ENCODE measurements around the gene MARVELD1.
"Not testable (repeated sequence)": the region's sequence is repeated elsewhere in the genome, so short reads cannot be mapped to it uniquely, and the experiment has no call there.

MARVELD1 gene

GRCh38 chr10:97686301-97686961, 27.1 kb upstream of the MARVELD1 start:
- no peak for DNase-seq (ENCODE audit: low spot score)

DNA sequence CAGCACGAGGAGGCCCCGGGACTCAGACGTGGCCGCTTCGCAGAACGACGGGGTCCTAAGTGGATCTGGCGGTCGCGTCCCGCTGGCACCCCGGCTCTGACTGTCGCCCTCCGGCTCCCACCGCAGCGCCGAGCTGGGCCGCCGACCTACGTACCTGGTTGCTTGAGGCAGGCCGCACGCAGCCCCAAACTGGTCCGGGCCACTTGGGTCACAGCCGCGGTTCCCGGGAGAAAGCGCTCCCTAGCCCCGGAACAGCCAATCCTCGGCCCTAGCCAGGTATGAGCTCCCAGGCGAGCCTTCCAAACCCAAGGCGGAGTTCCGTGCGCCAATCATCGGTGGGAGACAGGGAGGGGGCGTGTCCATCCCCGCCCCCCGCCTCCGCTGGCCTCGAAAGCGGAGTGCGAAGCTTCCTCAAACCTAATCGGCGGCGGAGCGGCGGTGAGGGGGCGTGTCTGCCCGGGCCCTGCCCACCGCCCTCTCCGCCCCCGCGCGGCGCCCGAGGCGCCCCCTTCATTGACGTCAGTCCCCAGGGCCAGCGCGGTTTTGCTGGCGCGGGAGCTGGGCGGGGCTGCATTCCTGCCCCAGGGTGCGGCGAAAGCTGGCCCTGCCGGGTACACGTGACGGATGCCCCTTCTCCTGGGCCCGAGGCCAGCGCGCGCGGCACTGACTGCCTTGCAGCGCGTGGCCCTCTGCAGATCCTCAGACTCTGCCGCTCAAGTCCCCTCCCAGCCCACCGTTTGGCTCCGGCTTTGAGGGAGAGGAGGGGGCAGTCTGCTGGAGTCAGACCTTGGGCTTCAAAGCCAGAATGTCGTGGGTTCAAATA, 26.4 kb upstream of the MARVELD1 start, which contains the start of gene AVPI1:
TSS of gene AVPI1 (minus strand) at position 280 of the 823 bp plus-strand sequence. CDS start 7,336 bp downstream, outside the sequence.
- TF ChIP-seq, protein P1, sequence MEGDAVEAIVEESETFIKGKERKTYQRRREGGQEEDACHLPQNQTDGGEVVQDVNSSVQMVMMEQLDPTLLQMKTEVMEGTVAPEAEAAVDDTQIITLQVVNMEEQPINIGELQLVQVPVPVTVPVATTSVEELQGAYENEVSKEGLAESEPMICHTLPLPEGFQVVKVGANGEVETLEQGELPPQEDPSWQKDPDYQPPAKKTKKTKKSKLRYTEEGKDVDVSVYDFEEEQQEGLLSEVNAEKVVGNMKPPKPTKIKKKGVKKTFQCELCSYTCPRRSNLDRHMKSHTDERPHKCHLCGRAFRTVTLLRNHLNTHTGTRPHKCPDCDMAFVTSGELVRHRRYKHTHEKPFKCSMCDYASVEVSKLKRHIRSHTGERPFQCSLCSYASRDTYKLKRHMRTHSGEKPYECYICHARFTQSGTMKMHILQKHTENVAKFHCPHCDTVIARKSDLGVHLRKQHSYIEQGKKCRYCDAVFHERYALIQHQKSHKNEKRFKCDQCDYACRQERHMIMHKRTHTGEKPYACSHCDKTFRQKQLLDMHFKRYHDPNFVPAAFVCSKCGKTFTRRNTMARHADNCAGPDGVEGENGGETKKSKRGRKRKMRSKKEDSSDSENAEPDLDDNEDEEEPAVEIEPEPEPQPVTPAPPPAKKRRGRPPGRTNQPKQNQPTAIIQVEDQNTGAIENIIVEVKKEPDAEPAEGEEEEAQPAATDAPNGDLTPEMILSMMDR (IDR thresholded peaks at IDR 0.05; ENCODE audit: extremely low read depth, missing control alignments): no peak
- peak; percentile 96 for DNase-seq (ENCODE audit: low spot score)

More at GRCh38 chr10:97686301-97686961, 27.1 kb upstream of the MARVELD1 start:
- TF ChIP-seq, protein P1 (IDR thresholded peaks at IDR 0.05; ENCODE audit: extremely low read depth, missing control alignments): no peak

- DNase-seq (ENCODE audit: low spot score): no peak
- TF ChIP-seq, protein P1 (IDR thresholded peaks at IDR 0.05; ENCODE audit: extremely low read depth, missing control alignments): no peak
Observed at GRCh38 chr10:97687785-97688781, 25.4 kb upstream of the MARVELD1 start.

DNA sequence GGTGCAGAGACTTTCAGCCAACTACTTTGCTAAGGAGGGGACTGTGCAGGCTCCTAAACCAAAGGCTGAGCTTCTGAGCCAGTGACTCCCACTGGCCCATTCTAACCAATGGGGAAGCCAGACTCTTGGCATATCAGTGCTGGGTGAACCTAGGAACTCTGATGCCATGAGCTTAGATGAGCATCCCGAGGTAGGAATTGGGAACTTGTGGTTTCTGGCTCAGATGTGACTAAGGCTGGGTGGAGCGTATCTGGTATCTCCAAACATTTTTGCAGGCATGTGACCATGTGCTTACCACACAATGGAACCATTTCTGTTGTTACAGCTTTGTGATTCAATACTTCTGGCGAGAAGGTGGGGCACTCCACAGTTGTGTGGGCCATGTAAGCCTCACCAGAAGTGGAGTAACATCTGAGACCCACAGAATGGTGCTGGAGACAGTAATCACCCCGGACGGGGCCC, 23.9 kb upstream of the MARVELD1 start:
- no peak for DNase-seq (ENCODE audit: low spot score)

GRCh38 chr10:97690133-97690532, 23.4 kb upstream of the MARVELD1 start:
- no peak for DNase-seq (ENCODE audit: low spot score)
- TF ChIP-seq, protein P1 (IDR thresholded peaks at IDR 0.05; ENCODE audit: extremely low read depth, missing control alignments): no peak

More for the DNA sequence above, 23.9 kb upstream of the MARVELD1 start:
- TF ChIP-seq, protein P1 (IDR thresholded peaks at IDR 0.05; ENCODE audit: extremely low read depth, missing control alignments): no peak

DNA sequence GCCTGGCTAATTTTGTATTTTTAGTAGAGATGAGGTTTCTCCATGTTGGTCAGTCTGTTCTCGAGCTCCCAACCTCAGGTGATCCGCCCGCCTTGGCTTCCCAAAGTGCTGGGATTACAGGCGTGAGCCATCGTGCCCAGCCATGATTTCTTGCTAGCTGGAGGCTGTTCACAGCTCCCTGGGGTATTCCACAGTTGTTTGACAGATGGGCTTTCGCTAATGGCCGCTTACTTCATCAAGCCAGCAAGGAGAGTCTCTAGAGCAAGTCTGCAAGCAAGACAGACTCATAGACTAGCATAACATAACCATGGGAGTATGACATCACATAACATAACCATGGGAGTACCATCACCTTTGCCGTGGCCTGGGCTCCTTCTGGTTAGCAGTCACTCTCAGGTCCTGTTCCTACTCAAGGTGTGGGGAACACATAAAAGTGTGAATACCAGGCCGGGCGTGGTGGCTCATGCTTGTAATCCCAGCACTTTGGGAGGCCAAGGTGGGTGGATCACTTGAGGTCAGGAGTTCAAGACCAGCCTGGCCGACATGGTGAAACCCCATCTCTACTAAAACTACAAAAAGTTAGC, 15.4 kb upstream of the MARVELD1 start:
- not testable (repeated sequence) for DNase-seq (ENCODE audit: low spot score)

Data from GM20000 (cell line).